ENCODE measurements around the gene QRFP.

Gene QRFP

GRCh38 chr9:130908146-130908877, 11.7 kb upstream of the QRFP start:
- no peak for FAIRE-seq
- no peak for DNase-seq (ENCODE audit: extremely low spot score, insufficient read length, low read depth)

- no peak for FAIRE-seq
Measured at GRCh38 chr9:130906735-130907416, 10.3 kb upstream of the QRFP start.

GRCh38 chr9:130905902-130906734, 9.5 kb upstream of the QRFP start:
- no peak for FAIRE-seq
- DNase-seq (ENCODE audit: extremely low spot score, insufficient read length, low read depth), result no peak

More at GRCh38 chr9:130906735-130907416, 10.3 kb upstream of the QRFP start:
- no peak for DNase-seq (ENCODE audit: extremely low spot score, insufficient read length, low read depth)

- DNase-seq (ENCODE audit: extremely low spot score, insufficient read length, low read depth) (no peak), FAIRE-seq (no peak)
Measured at GRCh38 chr9:130905125-130905901, 8.7 kb upstream of the QRFP start.

GRCh38 chr9:130904070-130905044, 7.7 kb upstream of the QRFP start:
- FAIRE-seq (no peak), DNase-seq (ENCODE audit: extremely low spot score, insufficient read length, low read depth) (no peak)

- FAIRE-seq (no peak), DNase-seq (ENCODE audit: extremely low spot score, insufficient read length, low read depth) (no peak)
Measured at GRCh38 chr9:130903194-130904069, 6.8 kb upstream of the QRFP start.

GRCh38 chr9:130902204-130903185, 5.9 kb upstream of the QRFP start:
- DNase-seq (ENCODE audit: extremely low spot score, insufficient read length, low read depth) (no peak), FAIRE-seq (no peak)

GRCh38 chr9:130901498-130902203, 5.0 kb upstream of the QRFP start:
- DNase-seq (ENCODE audit: extremely low spot score, insufficient read length, low read depth), result no peak
- FAIRE-seq, result no peak

- FAIRE-seq (no peak), DNase-seq (ENCODE audit: extremely low spot score, insufficient read length, low read depth) (no peak)
Measured at GRCh38 chr9:130900701-130901497, 4.3 kb upstream of the QRFP start.

GRCh38 chr9:130899051-130899748, 2.6 kb upstream of the QRFP start:
- DNase-seq (ENCODE audit: extremely low spot score, insufficient read length, low read depth) (no peak), FAIRE-seq (no peak)

- FAIRE-seq (no peak), DNase-seq (ENCODE audit: extremely low spot score, insufficient read length, low read depth) (no peak)
Measured at GRCh38 chr9:130898552-130898852, 1.9 kb upstream of the QRFP start.

GRCh38 chr9:130897848-130898551, 1.4 kb upstream of the QRFP start:
- FAIRE-seq (no peak), DNase-seq (ENCODE audit: extremely low spot score, insufficient read length, low read depth) (no peak)

- DNase-seq (ENCODE audit: extremely low spot score, insufficient read length, low read depth) (no peak), FAIRE-seq (no peak)
Measured at GRCh38 chr9:130897105-130897751, 616 bp upstream of the QRFP start.

All from GM18507 (cell line).